K562 (cell line): Measurements from ENCODE around the gene FITM2. TPM values are rescaled to one million over a fixed set of nuclear protein-coding genes. Genes with fewer than 3 reads are reported as not detected.

Source experiments
- FOS ChIP-seq: IDR thresholded peaks from 3 replicates; pipeline ENCODE4 v1.6.1; 2011; ENCODE audit not compliant: insufficient read length; ENCODE audit errors: extremely low read depth
- GATAD2B ChIP-seq: fragments of 450-650 bp; IDR thresholded peaks from 2 replicates; pipeline ENCODE4 v1.6.1; 2017; ENCODE audit warnings: mild to moderate bottlenecking, borderline replicate concordance
- MEIS2 ChIP-seq: fragments of 450-650 bp; IDR thresholded peaks from 2 replicates; pipeline ENCODE4 v1.6.1; 2014; ENCODE audit warnings: mild to moderate bottlenecking; ENCODE audit not compliant: partially characterized antibody
- MXI1 ChIP-seq: IDR thresholded peaks from 2 replicates; pipeline ENCODE4 v1.6.1; 2011; ENCODE audit warnings: low read depth, mild to moderate bottlenecking, improper control_type of control experiment, low read length
- NRF1 ChIP-seq, 2 experiments: fragments of 450-650 bp; IDR thresholded peaks in 1 of 2; conservative IDR thresholded peaks in 1 of 2; 2 replicates each; pipeline ENCODE4 v1.6.1; 2014; ENCODE audit warnings: mild to moderate bottlenecking in 2 of 2
- U2AF2 ChIP-seq: fragments of 200-400 bp; formaldehyde crosslinking; optimal IDR thresholded peaks from 2 replicates; pipeline ENCODE3; 2017; ENCODE audit warnings: low read depth, mild to moderate bottlenecking, low read length
- ZBTB7A ChIP-seq: IDR thresholded peaks from 2 replicates; pipeline ENCODE4 v1.6.1; 2011; ENCODE audit warnings: low read depth, mild to moderate bottlenecking, low read length, moderate library complexity, borderline replicate concordance; ENCODE audit not compliant: control insufficient read depth
- ZC3H8 ChIP-seq: fragments of 450-650 bp; IDR thresholded peaks from 2 replicates; pipeline ENCODE4 v1.6.1; 2017
- polyA plus RNA-seq, 8 experiments: library from polyadenylated mRNA; depleted of rRNA in 4 of 8; stranded (reverse) in 5 of 8; unstranded in 3 of 8; fragments of >200 nt; fragmentation: Nextera tagmentation in 2 of 8; fragmentation: Illumina TruSeq in 1 of 8; extraction: Ambion mirVana in 2 of 8; extraction: Trizol in 1 of 8; gene quantifications; 2 replicates each; pipeline versions ENCODE4 v1.2.1 to v1.2.3, GENCODE V29; 2011 to 2014; ENCODE audit warnings: inconsistent platforms in 1 of 8, missing spikeins in 1 of 8
- total RNA-seq, 7 experiments: library from RNA; depleted of rRNA in 6 of 7; stranded (reverse); fragments of >200 nt in 6 of 7; fragmentation: Illumina TruSeq in 2 of 7; extraction: Trizol in 2 of 7; gene quantifications; 2 replicates each; pipeline versions ENCODE4 v1.2.1 to v1.2.3, GENCODE V29; 2011 to 2021; ENCODE audit warnings: low replicate concordance in 1 of 7
- TF ChIP-seq, protein P1 (sequence below): fragments of 250-450 bp; sonication (Bioruptor Pico); IDR thresholded peaks from 2 replicates; pipeline ENCODE4 v1.8.0; 2021; ENCODE audit warnings: mild to moderate bottlenecking, moderate library complexity
- TF ChIP-seq, protein P2 (sequence below), 3 experiments: IDR thresholded peaks in 2 of 3; conservative IDR thresholded peaks in 1 of 3; 2 replicates each; pipeline ENCODE4 v1.5.1; 2011 to 2012; ENCODE audit warnings: low read length in 3 of 3, mild to moderate bottlenecking in 3 of 3, control low read depth in 2 of 3, improper control_type of control experiment in 1 of 3, inconsistent platforms in 1 of 3, low read depth in 1 of 3, mixed read lengths in 1 of 3, moderate library complexity in 1 of 3; ENCODE audit not compliant: insufficient read depth in 2 of 3
- TF ChIP-seq, protein P3 (sequence below): sonication (generic); IDR thresholded peaks from 2 replicates; pipeline ENCODE4 v1.6.1; 2016
- TF ChIP-seq, protein P4 (sequence below): sonication (generic); formaldehyde crosslinking; IDR thresholded peaks from 2 replicates; pipeline ENCODE4 v1.8.1; 2023; ENCODE audit warnings: missing genetic modification reagents, mild to moderate bottlenecking, borderline replicate concordance

Gene FITM2
- total and polyA plus RNA-seq, 9 of the 15 experiments (the other 6 are each of a cell fraction or from before 2014, with no cell fraction given) = 0.64 to 2.8 (median 1.8) TPM

DNA sequence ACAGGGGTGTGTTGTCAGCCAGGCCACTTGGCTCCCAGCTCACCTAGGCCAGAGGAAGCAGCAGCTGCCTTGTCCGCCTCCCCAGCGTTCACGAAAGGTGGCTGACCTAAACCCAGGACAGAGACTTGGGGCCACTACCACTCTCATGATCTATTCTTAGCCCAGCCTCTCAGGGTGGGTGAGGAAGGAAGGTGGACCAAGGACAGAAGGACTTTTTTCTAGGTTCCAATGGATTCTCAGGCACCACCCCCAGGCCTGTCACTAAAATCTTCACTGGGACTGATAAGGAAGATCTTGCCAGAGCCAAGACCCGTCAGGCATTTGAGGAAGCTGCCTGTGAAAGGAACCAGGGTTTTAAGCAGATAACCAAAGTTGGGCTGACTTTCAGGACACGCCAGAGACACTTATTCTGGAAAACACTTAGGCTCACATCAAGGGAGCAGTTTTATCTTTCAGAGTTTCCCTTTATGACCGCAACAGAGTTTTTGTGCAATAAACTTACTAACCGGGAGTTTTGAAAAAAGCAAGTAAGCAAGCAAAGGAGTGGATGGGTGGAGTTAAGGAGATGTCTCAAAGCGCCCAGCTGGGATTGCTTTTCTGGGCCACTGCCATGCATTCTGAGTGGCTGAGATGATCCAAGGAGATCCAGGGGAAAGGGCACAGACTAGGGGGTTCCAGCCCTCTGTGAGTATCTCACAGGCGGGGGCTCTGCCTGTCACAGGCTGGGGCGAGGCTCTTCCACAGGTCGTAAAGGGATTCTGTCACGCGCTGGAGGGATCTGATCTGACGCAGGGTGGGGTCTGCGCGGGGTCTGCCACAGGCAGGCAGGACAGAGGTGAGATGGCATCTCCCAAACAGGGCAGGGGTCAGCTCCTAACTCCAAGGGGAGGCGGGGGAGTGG lies 989 bp downstream of the FITM2 start (continued):
- TF ChIP-seq GATAD2B (0 out of 2 replicates have a peak, but pooled peaks have one; percentile 23), ZBTB7A (peak; percentile 21; the same call in 1 of the 2 replicates), MEIS2 (peak; percentile 61), NRF1 (conservative IDR thresholded peaks at IDR 0.05 in 1 of 2, IDR thresholded peaks at IDR 0.05 in 1 of 2) (no peak), U2AF2 (no peak), MXI1 (no peak), FOS (no peak), ZC3H8 (no peak)
- TF ChIP-seq, protein P1, sequence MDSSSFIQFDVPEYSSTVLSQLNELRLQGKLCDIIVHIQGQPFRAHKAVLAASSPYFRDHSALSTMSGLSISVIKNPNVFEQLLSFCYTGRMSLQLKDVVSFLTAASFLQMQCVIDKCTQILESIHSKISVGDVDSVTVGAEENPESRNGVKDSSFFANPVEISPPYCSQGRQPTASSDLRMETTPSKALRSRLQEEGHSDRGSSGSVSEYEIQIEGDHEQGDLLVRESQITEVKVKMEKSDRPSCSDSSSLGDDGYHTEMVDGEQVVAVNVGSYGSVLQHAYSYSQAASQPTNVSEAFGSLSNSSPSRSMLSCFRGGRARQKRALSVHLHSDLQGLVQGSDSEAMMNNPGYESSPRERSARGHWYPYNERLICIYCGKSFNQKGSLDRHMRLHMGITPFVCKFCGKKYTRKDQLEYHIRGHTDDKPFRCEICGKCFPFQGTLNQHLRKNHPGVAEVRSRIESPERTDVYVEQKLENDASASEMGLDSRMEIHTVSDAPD (CRISPR knock-in tag) = no peak
- TF ChIP-seq, protein P2, sequence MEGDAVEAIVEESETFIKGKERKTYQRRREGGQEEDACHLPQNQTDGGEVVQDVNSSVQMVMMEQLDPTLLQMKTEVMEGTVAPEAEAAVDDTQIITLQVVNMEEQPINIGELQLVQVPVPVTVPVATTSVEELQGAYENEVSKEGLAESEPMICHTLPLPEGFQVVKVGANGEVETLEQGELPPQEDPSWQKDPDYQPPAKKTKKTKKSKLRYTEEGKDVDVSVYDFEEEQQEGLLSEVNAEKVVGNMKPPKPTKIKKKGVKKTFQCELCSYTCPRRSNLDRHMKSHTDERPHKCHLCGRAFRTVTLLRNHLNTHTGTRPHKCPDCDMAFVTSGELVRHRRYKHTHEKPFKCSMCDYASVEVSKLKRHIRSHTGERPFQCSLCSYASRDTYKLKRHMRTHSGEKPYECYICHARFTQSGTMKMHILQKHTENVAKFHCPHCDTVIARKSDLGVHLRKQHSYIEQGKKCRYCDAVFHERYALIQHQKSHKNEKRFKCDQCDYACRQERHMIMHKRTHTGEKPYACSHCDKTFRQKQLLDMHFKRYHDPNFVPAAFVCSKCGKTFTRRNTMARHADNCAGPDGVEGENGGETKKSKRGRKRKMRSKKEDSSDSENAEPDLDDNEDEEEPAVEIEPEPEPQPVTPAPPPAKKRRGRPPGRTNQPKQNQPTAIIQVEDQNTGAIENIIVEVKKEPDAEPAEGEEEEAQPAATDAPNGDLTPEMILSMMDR (IDR thresholded peaks at IDR 0.05 in 2 of 3, conservative IDR thresholded peaks at IDR 0.05 in 1 of 3; ENCODE audit: insufficient read depth in 2 of 3, low read depth in 1 of 3, low read length in 3 of 3) = no peak
- TF ChIP-seq, protein P3, sequence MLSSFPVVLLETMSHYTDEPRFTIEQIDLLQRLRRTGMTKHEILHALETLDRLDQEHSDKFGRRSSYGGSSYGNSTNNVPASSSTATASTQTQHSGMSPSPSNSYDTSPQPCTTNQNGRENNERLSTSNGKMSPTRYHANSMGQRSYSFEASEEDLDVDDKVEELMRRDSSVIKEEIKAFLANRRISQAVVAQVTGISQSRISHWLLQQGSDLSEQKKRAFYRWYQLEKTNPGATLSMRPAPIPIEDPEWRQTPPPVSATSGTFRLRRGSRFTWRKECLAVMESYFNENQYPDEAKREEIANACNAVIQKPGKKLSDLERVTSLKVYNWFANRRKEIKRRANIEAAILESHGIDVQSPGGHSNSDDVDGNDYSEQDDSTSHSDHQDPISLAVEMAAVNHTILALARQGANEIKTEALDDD = peak; percentile 63; the same call in 1 of the 2 replicates
- TF ChIP-seq, protein P4, sequence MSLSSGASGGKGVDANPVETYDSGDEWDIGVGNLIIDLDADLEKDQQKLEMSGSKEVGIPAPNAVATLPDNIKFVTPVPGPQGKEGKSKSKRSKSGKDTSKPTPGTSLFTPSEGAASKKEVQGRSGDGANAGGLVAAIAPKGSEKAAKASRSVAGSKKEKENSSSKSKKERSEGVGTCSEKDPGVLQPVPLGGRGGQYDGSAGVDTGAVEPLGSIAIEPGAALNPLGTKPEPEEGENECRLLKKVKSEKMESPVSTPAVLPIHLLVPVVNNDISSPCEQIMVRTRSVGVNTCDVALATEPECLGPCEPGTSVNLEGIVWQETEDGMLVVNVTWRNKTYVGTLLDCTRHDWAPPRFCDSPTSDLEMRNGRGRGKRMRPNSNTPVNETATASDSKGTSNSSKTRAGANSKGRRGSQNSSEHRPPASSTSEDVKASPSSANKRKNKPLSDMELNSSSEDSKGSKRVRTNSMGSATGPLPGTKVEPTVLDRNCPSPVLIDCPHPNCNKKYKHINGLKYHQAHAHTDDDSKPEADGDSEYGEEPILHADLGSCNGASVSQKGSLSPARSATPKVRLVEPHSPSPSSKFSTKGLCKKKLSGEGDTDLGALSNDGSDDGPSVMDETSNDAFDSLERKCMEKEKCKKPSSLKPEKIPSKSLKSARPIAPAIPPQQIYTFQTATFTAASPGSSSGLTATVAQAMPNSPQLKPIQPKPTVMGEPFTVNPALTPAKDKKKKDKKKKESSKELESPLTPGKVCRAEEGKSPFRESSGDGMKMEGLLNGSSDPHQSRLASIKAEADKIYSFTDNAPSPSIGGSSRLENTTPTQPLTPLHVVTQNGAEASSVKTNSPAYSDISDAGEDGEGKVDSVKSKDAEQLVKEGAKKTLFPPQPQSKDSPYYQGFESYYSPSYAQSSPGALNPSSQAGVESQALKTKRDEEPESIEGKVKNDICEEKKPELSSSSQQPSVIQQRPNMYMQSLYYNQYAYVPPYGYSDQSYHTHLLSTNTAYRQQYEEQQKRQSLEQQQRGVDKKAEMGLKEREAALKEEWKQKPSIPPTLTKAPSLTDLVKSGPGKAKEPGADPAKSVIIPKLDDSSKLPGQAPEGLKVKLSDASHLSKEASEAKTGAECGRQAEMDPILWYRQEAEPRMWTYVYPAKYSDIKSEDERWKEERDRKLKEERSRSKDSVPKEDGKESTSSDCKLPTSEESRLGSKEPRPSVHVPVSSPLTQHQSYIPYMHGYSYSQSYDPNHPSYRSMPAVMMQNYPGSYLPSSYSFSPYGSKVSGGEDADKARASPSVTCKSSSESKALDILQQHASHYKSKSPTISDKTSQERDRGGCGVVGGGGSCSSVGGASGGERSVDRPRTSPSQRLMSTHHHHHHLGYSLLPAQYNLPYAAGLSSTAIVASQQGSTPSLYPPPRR (CRISPR knock-in tag) = no peak
